ENCODE results near the gene FBP1. TPM values are rescaled to one million over a fixed set of nuclear protein-coding genes. Genes with fewer than 3 reads are reported as not detected.
"Not testable (repeated sequence)": the region's sequence is repeated elsewhere in the genome, so short reads cannot be mapped to it uniquely, and the experiment has no call there.

Gene FBP1
- polyA plus RNA-seq, 5 donors: 18.2 to 23.9 (median 20.5) TPM

DNA sequence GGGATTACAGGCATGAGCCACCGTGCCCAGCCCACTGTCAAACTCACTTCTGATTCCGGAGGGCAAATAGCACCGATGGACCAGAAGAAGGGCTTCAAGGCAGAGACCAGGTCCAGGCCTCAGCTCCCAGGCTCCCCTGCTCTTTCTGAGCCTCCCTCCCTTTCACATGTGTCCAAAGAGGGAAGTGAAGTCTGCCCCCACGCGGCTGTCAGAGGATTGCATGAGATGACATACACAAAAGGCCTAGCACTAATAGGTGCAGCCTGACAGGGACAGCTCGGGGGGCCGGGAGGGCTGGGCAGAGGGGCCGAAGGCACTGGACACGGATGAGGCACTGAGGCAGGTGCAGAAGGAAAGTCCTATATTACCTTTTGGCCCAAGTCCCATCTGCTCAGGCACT lies 16.1 kb downstream of the FBP1 start:
- DNase-seq: no peak

DNA sequence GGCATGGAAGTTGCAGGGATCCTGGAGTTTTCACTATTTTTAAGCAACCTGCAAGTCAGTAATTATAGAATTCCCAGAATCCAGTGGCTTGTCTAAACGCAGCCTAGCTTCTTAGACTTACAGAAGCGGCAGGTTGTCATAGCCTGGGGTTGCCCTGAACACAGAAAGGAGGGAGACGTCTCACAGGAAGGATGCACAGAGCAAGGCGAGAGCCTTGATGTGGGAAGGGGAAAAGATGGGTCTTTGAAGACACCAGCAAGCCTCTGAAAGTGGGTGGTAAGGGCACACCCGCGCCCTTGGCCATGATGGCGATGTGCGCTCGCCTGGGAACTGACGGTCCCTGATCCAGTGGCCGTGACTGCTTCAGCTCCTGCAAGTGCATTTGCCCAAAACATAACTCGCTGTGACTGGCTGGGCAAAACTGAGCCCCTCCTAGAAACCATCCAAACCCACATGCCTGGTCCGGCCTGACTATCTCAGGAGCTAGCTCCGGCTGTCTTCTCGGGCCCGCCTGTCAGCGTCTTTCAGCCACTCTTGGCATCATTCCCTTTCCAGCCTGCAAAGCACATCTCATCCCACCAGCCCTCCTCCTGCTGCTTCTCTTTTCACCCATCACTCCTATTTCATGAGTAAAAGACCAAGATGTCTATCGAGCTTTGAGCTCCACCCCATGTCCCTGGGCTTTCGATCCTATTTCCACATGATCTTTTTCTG lies 17.1 kb downstream of the FBP1 start:
- no peak for DNase-seq

- DNase-seq: no peak
Observed at GRCh38 chr9:94619026-94619425, 20.3 kb downstream of the FBP1 start.

- no peak for DNase-seq
Observed at GRCh38 chr9:94613003-94613402, 26.3 kb downstream of the FBP1 start.

DNA sequence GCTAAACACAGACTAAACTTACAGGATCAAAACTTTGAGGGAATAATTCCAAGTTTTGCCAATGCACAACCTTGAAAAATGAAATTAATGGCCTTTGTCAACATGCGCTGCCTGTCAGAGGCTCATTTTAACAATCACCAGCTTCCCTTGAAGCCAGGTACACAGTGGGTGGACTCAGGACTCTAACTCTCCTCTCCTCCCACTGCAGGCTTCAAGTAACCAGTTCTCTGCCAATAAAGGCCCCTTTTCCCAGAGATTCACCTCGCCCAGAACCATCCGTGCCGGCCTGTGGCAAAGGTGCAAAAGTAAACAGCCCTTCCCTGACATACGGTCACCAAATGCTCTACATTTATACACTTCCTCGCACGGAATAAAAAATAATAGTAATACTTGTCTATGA lies 27.2 kb downstream of the FBP1 start:
- no peak for DNase-seq

GRCh38 chr9:94611638-94612068 lies 27.7 kb downstream of the FBP1 start:
- DNase-seq: no peak

- peak; percentile 89 to 92 for DNase-seq
Observed at GRCh38 chr9:94610181-94610606, 29.1 kb downstream of the FBP1 start.

DNA sequence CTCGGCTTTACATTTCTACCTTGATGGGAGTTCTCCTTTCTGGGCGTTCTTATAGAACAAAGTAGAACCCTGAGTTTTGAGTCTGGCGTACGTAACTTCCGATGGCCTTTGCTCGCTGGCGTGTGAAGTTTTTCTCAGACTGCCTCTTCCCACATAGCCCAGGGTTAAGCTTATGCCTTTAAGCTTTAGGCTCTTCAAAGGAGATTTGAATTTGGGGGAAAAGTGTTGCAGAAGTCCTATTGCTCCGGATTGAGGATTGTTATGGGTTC lies 32.0 kb downstream of the FBP1 start:
- DNase-seq: no peak

GRCh38 chr9:94606646-94607422 lies 32.5 kb downstream of the FBP1 start:
- DNase-seq: no peak

- peak; percentile 66 to 82 for DNase-seq
Observed at GRCh38 chr9:94603259-94604160, 35.8 kb downstream of the FBP1 start.

GRCh38 chr9:94602666-94603065 lies 36.7 kb downstream of the FBP1 start:
- DNase-seq: no peak

DNA sequence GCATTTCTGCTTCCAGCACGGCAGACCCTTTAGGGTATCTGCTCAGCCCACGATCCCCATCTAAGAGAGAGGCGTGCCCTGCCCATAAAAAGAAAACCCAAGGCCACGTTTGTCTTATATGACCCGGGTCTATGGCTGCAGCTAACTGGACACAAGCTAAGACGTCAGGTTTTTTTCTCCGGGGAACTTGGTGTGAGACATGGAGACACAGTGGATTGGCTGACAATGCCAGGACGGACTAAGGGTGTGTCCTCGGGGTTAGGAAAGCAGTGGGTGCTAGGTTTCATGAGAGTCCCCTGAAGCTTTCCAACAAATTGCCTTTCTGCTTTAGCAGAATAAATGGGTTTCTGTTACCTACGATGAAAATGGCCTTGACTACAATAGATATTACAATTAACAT lies 38.6 kb downstream of the FBP1 start:
- no peak for DNase-seq

DNA sequence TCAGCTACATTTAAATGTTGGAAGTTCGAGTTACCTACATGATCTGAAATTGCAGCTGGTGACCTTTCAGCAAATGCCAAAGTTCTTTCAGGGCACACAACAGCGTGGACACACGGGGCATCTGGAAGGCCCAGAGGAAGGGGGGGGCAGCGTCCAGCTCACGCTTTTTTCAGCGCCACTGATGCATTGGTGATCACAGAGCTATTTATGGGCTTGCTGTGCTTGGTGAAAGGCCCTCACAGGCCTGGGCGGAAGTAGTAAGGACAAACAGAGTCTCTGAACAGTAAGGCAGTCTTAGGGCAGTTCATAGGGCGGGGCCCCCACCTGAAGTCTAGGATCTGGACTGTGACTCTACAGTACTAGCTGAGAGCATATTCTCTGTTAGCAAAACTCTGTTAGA lies 39.1 kb downstream of the FBP1 start:
- DNase-seq: no peak

GRCh38 chr9:94599102-94599501 lies 40.2 kb downstream of the FBP1 start:
- no peak for DNase-seq

DNA sequence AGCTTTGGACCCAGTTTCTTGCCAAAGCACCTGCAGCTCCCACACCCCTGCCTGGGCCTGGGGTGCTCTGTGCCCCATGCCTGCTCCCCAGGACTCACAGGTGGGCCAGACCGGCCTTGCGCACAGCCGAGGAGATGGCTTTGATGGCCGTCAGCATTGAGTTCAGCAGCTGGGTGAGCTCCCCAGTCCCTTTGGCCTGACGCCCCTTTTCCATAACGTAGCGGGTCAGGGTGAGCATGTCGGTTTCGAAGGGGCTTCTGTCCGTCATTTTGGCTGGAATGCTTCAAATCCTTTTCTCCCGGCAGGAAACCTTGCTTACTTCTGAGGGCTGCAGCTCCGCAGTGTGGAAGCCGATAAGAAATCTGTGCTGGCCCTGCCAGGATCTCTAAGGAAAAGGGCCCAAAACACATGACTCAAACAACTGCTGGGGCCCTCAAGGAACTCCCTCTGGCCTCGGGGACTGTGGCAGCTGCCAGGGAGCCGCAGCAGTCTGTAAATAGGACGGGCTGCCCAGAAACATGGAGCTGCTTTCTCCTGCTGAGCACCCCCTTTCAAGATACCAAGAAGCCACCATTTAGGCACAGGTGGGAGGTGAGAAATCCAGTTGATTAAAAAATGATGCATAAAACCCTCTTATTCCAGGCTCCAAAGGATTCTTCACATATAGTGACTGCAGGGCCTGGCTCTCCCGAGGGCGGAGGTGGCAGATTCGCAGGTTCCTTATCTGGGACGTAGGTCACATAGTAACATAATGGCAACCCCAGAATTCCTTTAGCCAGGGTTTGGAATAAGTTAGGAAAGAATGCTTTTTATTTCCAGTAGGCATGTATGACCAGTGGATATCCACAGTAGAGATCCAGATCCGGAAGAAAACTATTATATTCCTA lies 45.6 kb downstream of the FBP1 start, which contains the start of gene FBP2:
TSS of gene FBP2 (minus strand) at position 366 of the 887 bp plus-strand sequence. CDS start at position 268, 98 bp downstream.
- DNase-seq: no peak

DNA sequence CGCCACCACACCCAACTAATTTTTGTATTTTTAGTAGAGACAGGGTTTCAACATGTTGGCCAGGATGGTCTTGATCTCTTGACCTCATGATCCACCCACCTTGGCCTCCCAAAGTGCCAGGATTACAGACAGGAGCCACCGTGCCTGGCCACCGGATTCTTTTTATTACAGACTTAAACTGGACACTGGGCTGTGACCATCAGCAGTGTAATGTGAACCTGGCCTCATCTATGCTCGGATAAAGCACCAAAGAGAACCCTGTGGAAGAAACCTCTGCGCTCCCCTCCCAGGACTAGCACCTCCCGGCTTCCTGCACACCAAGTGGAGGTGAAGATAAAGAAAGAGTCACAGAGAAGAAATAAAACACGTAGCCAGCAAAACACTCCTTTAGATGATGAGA lies 46.6 kb downstream of the FBP1 start:
- DNase-seq: not testable (repeated sequence)

DNA sequence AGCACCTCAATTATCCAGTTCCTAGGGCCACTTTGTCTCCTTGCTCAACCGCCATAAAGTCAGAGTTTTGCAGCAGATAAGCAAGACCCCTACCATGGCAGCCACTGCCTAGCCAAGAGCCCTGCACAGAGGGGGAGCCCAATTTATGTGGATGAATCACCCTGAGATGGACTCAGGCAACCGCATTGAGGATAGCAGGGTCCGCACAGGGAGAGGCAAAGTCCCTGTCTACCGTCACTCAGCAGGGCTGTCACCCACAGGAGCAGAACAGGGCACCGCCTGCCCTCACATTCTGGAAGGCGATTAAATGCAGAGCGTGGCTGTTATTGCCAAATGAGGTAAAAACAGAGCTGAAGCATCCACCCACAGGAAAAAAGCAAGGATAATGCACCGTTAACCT lies 47.4 kb downstream of the FBP1 start:
- DNase-seq: no peak

GRCh38 chr9:94591046-94591545 lies 48.2 kb downstream of the FBP1 start:
- not testable (repeated sequence) for DNase-seq

DNA sequence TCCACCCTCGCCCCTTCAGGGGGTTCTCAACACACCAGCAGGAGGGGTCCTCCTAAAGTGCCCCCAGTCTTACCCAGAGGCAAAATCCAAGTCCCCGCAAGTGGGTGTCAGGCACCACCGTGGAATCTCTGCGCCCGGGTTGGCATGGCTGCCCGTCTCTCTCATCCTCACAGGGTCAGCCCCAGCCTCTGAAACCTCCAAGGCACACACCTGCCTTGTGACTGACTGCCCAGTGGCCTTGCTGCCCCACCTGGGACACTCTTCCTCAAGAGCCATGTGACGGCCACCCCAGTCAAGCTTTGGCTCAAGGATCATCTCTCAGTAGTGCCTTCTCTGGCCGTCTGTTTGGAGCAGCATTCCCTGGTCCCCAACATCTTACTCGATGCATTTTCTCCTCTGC lies 50.6 kb downstream of the FBP1 start:
- DNase-seq: no peak

- no peak for DNase-seq
Observed at GRCh38 chr9:94586814-94587213, 52.5 kb downstream of the FBP1 start.

- DNase-seq: no peak
Observed at GRCh38 chr9:94586316-94586715, 53.0 kb downstream of the FBP1 start.
